Left forelimb (tissue), 1 donor: ENCODE data around the gene FAM117A.
"Not testable (repeated sequence)": the region's sequence is repeated elsewhere in the genome, so short reads cannot be mapped to it uniquely, and the experiment has no call there.

Source experiments
- DNase-seq: peaks from one replicate; pipeline ENCODE4 v3.0.0-alpha.2; 2018; ENCODE audit warnings: low spot score

FAM117A gene

GRCh38 chr17:49677933-49678847, 85.7 kb downstream of the FAM117A start, which contains the start of gene SPOP:
Gene SPOP, minus strand, starts transcription at chr17:49678097. Its CDS starts 55,287 bp downstream, at chr17:49622810.
- peak; percentile 99 for DNase-seq

DNA sequence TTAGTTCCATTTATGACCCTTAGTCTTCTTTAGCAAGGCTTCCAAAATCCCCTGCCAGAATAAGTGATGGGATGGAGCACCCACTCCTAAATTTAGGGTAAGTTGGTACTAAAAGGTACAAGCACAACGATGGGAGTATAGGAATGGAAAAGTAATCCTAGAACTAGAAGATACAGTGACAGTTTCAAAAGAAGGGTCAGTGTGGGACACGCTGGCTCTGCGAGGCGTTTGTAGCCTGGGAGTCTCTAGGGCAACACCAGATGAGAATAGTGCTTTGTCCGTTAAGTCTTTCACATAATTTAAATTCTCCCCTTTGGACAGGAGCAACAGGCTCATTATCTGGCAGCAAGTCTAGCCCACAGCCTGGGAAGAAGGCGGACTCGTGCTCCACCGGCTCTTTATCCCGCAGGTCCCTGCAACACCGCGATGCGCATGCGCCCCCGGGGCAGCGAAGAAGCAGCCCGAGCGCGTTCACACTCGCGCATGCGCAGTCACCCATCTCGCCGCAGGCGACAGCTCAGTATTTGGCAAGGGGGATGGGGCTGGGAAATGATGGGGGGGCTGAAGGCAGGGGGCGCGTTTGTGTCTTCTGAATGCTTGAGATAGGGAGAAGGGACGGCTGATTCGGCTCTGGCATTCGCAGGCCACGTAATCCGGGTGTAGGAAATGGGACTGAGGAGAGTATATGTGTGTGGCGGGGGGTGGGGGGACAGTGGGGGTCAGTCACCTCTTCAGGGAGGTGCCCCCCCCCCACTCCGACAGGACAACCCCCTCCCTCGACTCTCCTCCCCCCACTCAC, 86.6 kb downstream of the FAM117A start:
- DNase-seq, result peak; percentile 96

GRCh38 chr17:49676276-49676868, 87.6 kb downstream of the FAM117A start:
- DNase-seq, result no peak

GRCh38 chr17:49674507-49674906, 89.4 kb downstream of the FAM117A start:
- no peak for DNase-seq

DNA sequence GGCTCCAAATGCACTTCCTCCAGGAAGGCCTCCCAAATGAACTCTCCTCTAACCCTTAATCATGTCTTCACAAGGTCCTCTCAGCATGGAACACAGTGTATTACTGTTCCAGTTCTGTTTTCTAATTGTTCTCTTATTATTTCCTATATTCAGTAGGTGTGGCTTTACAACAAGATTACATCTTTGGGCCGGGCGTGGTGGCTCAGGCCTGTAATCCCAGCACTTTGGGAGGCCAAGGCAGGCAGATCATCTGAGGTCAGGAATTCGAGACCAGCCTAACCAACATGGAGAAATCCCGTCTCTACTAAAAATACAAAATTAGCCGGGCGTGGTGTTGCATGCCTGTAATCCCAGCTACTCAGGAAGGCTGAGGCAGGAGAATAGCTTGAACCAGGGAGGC, 90.3 kb downstream of the FAM117A start:
- DNase-seq, result not testable (repeated sequence)

- DNase-seq, result no peak
Measured at GRCh38 chr17:49670641-49671040, 93.3 kb downstream of the FAM117A start.

DNA sequence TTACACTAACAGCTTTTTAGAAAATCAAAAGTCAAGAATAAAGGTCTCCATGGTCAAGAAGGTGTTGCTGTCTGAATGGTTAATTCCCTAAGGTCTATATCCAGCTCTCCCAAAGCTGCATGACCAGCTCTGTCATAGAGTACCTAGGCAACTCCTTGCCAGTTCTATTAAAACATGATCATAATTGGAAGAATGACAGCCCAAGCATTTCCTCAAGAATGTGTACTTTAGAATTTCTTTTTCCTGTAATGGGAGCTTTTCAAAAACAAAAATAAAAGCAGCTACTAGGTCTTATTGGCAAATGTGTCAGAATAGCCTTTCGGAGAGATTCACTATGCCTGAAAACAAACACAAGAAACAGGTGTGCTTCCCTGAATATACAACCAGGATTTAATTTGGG, 93.9 kb downstream of the FAM117A start:
- no peak for DNase-seq

GRCh38 chr17:49667854-49668253, 96.1 kb downstream of the FAM117A start:
- no peak for DNase-seq

DNA sequence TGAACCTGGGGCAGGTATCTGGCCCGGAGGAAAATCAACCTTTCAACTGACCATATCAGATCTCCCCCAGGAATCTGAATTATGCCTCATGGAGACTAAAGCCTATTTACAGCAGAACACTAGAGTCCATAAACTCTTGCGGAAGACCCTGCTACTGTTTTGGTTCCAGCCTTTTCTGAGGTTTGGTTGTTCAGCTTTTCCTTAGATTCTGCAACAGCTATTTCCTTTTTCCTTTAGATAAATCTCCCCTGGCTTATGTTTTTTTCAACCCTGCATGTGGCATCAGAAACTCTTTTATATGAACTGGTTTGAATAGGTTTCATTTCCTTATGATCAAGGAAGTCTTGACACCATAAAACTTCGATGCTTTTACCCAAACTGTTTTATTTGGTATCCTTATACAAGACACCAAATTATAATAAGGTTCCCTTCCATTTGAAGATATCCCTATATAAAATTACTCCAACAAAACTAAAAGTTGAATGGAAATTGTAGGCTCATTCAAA, 99.2 kb downstream of the FAM117A start:
- no peak for DNase-seq
